ENCODE data around the gene PLTP.

DNA sequence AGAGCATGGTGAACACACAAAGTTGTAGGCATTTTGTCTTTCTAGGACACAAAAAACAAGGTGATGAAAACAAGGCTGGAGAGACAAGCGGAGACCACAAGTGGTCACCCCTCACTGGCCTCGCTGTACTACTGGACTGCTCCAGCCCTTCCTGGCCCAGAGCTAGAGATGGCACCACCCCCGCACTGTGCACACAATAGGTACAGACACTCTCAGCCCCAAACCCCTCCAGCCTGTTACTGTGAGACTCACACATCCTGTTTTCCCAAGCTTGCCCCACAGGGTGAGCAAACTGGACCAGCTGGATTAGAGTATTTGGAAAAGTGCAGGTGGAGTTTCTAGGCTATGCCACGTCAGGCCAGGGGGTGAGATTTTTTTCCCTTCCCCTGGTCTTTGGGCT, 39.3 kb downstream of the PLTP start:
- no peak for TF ChIP-seq POLR2A (IDR thresholded peaks at IDR 0.05)
- TF ChIP-seq, protein P1, sequence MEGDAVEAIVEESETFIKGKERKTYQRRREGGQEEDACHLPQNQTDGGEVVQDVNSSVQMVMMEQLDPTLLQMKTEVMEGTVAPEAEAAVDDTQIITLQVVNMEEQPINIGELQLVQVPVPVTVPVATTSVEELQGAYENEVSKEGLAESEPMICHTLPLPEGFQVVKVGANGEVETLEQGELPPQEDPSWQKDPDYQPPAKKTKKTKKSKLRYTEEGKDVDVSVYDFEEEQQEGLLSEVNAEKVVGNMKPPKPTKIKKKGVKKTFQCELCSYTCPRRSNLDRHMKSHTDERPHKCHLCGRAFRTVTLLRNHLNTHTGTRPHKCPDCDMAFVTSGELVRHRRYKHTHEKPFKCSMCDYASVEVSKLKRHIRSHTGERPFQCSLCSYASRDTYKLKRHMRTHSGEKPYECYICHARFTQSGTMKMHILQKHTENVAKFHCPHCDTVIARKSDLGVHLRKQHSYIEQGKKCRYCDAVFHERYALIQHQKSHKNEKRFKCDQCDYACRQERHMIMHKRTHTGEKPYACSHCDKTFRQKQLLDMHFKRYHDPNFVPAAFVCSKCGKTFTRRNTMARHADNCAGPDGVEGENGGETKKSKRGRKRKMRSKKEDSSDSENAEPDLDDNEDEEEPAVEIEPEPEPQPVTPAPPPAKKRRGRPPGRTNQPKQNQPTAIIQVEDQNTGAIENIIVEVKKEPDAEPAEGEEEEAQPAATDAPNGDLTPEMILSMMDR (IDR thresholded peaks at IDR 0.05): no peak
